ENCODE results near the gene DACT3.

DNA sequence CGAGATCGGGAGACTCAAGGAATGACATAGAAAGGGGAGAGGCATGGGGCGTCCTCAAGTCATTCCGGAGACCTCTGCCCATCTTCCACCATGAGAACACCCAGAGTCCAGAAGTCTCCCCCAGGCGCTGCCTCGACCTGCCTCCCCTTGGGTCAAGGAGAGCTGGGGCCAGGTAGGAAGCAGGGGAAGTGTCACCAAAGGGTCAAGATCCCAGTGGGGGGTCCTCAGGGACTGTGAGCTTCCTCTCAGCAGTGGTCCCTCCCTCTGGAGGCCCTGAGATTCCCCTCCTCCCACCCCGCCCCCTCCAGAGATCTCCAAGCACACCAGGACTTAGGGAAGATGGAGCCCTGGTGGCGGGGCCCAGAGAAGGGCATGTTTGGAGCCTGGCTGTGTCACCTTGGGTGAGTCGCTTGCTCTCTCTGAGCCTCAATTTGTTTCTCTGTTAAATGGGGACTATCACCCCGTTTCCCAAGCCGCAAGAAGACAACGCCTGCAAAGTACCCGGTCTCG lies 919 bp downstream of the DACT3 start:
- TF ChIP-seq, protein P1, sequence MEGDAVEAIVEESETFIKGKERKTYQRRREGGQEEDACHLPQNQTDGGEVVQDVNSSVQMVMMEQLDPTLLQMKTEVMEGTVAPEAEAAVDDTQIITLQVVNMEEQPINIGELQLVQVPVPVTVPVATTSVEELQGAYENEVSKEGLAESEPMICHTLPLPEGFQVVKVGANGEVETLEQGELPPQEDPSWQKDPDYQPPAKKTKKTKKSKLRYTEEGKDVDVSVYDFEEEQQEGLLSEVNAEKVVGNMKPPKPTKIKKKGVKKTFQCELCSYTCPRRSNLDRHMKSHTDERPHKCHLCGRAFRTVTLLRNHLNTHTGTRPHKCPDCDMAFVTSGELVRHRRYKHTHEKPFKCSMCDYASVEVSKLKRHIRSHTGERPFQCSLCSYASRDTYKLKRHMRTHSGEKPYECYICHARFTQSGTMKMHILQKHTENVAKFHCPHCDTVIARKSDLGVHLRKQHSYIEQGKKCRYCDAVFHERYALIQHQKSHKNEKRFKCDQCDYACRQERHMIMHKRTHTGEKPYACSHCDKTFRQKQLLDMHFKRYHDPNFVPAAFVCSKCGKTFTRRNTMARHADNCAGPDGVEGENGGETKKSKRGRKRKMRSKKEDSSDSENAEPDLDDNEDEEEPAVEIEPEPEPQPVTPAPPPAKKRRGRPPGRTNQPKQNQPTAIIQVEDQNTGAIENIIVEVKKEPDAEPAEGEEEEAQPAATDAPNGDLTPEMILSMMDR (conservative IDR thresholded peaks at IDR 0.05; ENCODE audit: low read length), result no peak
- TF ChIP-seq EZH2phosphoT487 (IDR thresholded peaks at IDR 0.05; ENCODE audit: borderline replicate concordance), result no peak

Data from Loucy (cell line).